HG03575 (cell line): ENCODE data around the gene PPIAL4G.
"Not testable (repeated sequence)": the region's sequence is repeated elsewhere in the genome, so short reads cannot be mapped to it uniquely, and the experiment has no call there.

ENCODE experiments used
- ATAC-seq: cut with Tn5 transposase; IDR thresholded peaks from one replicate; pipeline ENCODE4 v1.9.1; 2021; ENCODE audit not compliant: unreplicated experiment, insufficient number of reproducible peaks, low FRiP score; ENCODE audit errors: extremely low read depth

Gene PPIAL4G

GRCh38 chr1:148434832-148435231 is 48.3 kb downstream of the PPIAL4G start:
- no peak for ATAC-seq

DNA sequence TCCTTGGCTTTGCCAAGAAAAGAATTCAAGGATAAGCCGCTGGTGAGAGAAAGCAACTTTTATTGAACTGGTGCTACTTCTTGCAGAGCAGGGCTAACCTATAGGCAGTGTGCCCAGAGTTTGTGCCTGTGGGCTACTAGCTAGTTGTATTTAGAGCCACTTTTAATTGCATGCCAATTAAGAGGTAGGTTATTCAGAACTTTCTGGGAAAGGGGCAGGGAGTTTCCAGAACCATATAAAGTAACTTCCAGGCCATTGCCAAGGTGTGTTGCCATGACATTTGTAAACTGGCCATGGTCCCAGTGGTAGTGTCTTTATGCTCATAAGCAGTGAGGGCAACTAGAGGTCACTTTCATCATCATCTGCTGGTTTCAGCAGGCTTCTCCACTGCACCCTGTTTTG is 50.2 kb downstream of the PPIAL4G start:
- ATAC-seq: not testable (repeated sequence)
